Thyroid gland (tissue), 4 donors: ENCODE data around the gene PLCL2.

ENCODE experiments used
- POLR2A ChIP-seq, 2 donors: fragments of 450-650 bp; IDR thresholded peaks; one replicate each; pipeline ENCODE4 v1.6.1; 2017; ENCODE audit warnings: antibody characterized with exemption in 2 of 2, mild to moderate bottlenecking in 2 of 2, moderate library complexity in 1 of 2
- TF ChIP-seq, protein P1 (sequence below), 6 experiments: fragments of 200-600 bp in 3 of 6; fragments of 450-650 bp in 3 of 6; sonication (generic) in 3 of 6; IDR thresholded peaks; one replicate each; pipeline ENCODE4 v1.5.1; 2016 to 2019; ENCODE audit warnings: antibody characterized with exemption in 6 of 6, mild to moderate bottlenecking in 2 of 6, inconsistent platforms in 1 of 6, moderate library complexity in 1 of 6

DNA sequence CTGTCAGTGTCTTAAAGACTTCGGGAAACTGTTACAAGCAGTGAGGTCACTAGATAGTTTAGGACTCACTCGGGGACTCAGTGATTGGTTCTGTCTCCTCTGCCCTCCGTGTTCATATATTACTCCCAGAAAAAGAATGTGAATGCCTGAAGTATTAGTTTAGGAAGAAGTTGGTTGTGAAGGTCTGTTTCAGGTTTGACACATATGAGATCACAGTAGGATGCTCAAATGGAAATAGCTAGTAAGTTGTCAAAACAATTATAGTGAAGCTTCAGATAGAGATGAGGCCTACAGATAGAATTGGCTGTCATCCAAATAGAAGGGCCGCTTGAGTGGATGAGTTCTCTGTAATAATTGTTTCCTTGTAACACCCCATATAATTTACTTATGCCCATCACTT lies 172.6 kb downstream of the PLCL2 start:
- TF ChIP-seq, protein P1, sequence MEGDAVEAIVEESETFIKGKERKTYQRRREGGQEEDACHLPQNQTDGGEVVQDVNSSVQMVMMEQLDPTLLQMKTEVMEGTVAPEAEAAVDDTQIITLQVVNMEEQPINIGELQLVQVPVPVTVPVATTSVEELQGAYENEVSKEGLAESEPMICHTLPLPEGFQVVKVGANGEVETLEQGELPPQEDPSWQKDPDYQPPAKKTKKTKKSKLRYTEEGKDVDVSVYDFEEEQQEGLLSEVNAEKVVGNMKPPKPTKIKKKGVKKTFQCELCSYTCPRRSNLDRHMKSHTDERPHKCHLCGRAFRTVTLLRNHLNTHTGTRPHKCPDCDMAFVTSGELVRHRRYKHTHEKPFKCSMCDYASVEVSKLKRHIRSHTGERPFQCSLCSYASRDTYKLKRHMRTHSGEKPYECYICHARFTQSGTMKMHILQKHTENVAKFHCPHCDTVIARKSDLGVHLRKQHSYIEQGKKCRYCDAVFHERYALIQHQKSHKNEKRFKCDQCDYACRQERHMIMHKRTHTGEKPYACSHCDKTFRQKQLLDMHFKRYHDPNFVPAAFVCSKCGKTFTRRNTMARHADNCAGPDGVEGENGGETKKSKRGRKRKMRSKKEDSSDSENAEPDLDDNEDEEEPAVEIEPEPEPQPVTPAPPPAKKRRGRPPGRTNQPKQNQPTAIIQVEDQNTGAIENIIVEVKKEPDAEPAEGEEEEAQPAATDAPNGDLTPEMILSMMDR (IDR thresholded peaks at IDR 0.05), result no peak
- TF ChIP-seq POLR2A (IDR thresholded peaks at IDR 0.05), result no peak
